Measurements from ENCODE around the gene DUOXA1. TPM values are rescaled to one million over a fixed set of nuclear protein-coding genes. Genes with fewer than 3 reads are reported as not detected.

Gene DUOXA1
- polyA plus RNA-seq, 2 of the 4 experiments (the other 2 are of a cell fraction) = 0.18 to 0.23 TPM

- POLR2A ChIA-PET = no interaction called here
Measured at GRCh38 chr15:45107941-45108630, 21.6 kb downstream of the DUOXA1 start.

GRCh38 chr15:45106002-45106790, 23.5 kb downstream of the DUOXA1 start:
- WGBS (ENCODE audit: missing lambda C conversion rate) = 52% methylated on average over 14 of the region's 15 CpGs
- FAIRE-seq = no peak
- ChIA-PET POLR2A (no interaction called here), CTCF (interaction anchor here (0.8 to 1.8 kb wide), 4 partner anchors 11 to 138 kb away, joined by 3 to 11 read pairs (median 4); no protein-coding TSS in a partner anchor)
- TF ChIP-seq BHLHE40 (IDR thresholded peaks at IDR 0.05; ENCODE audit: low read depth, low read length) (no peak), HDAC2 (IDR thresholded peaks at IDR 0.05) (no peak), REST (IDR thresholded peaks at IDR 0.05) (no peak), FOSL2 (IDR thresholded peaks at IDR 0.05) (no peak), FOSL2 (CRISPR knock-in tag; IDR thresholded peaks at IDR 0.05) (no peak), HES2 (IDR thresholded peaks at IDR 0.05) (no peak), CBX2 (IDR thresholded peaks at IDR 0.05; ENCODE audit: borderline replicate concordance, low read depth) (no peak), RFX5 (IDR thresholded peaks at IDR 0.05) (no peak), HEYL (CRISPR knock-in tag; IDR thresholded peaks at IDR 0.05) (no peak)
- Histone ChIP-seq H3K27ac (no peak overlapping the region), H3K9me3 (no peaks in the 10 kb centered on the region), H3K4me1 (no peaks in the 10 kb centered on the region), H3K4me2 (no peak overlapping the region), H3K4me3 (no peak overlapping the region)
- ATAC-seq = no peak
- DNase-seq (ENCODE audit: low read depth in 1 of 2, low spot score in 1 of 2) = no peak

More at GRCh38 chr15:45107941-45108630, 21.6 kb downstream of the DUOXA1 start:
- no peak overlapping the region for H3K4me3 ChIP-seq
- CTCF ChIA-PET = interaction anchor here (1.1 kb wide), 1 partner anchor 10 kb away, joined by 3 read pairs; no protein-coding TSS in a partner anchor
- ATAC-seq = no peak
- no peak overlapping the region for H3K27ac ChIP-seq
- TF ChIP-seq EHMT2 (IDR thresholded peaks at IDR 0.05; ENCODE audit: low read depth) (no peak), SREBF2 (IDR thresholded peaks at IDR 0.05) (no peak), KDM1A (IDR thresholded peaks at IDR 0.05; ENCODE audit: low read depth) (no peak), ZC3H11A (IDR thresholded peaks at IDR 0.05) (no peak), REST (IDR thresholded peaks at IDR 0.05) (no peak), NPAS2 (CRISPR knock-in tag; IDR thresholded peaks at IDR 0.05; ENCODE audit: borderline replicate concordance) (no peak), HOXA7 (CRISPR knock-in tag; IDR thresholded peaks at IDR 0.05) (no peak), BHLHE40 (IDR thresholded peaks at IDR 0.05; ENCODE audit: low read depth, low read length) (no peak), KDM5A (IDR thresholded peaks at IDR 0.05) (no peak), RNF2 (IDR thresholded peaks at IDR 0.05; ENCODE audit: borderline replicate concordance, low read depth) (no peak), HOXB5 (CRISPR knock-in tag; IDR thresholded peaks at IDR 0.05) (no peak), GATA3 (IDR thresholded peaks at IDR 0.05; ENCODE audit: borderline replicate concordance) (no peak), EP300 (IDR thresholded peaks at IDR 0.05) (no peak), CBX8 (IDR thresholded peaks at IDR 0.05) (no peak), MYC (IDR thresholded peaks at IDR 0.05; ENCODE audit: borderline replicate concordance, low read length) (no peak), ELK1 (IDR thresholded peaks at IDR 0.05; ENCODE audit: low read depth, low read length) (no peak), FOSB (CRISPR knock-in tag; IDR thresholded peaks at IDR 0.05) (no peak), TP53 (CRISPR knock-in tag; IDR thresholded peaks at IDR 0.05) (no peak), POLR2A (IDR thresholded peaks at IDR 0.05; ENCODE audit: low read length) (no peak)
- no peaks in the 10 kb centered on the region for H3K9me3 ChIP-seq
- WGBS (ENCODE audit: missing lambda C conversion rate) = 80% methylated on average over 1 of the region's 10 CpGs
- FAIRE-seq = no peak
- no peaks in the 10 kb centered on the region for H3K4me1 ChIP-seq
- DNase-seq (ENCODE audit: low read depth in 1 of 2, low spot score in 1 of 2) = no peak
- no peak overlapping the region for H3K4me2 ChIP-seq
